GM13976 (cell line): ENCODE results near the gene CD2.

Experiments
- DNase-seq: peaks from one replicate; pipeline ENCODE4 v3.0.0; 2012; ENCODE audit warnings: low spot score
- in situ Hi-C: fragments of 300-500 bp; cut with MboI; formaldehyde crosslinking; loops from one replicate; pipeline ENCODE4 v1.12.0; 2022; ENCODE audit warnings: low sequenced_read_pairs, mixed read lengths, inconsistent platforms; ENCODE audit not compliant: unreplicated experiment
- TF ChIP-seq, protein P1 (sequence below): IDR thresholded peaks from 2 replicates; pipeline ENCODE4 v1.5.1; 2012; ENCODE audit warnings: borderline replicate concordance, mild to moderate bottlenecking; ENCODE audit not compliant: insufficient read depth; ENCODE audit errors: extremely low read depth, missing control alignments, control extremely low read depth

The CD2 gene

DNA sequence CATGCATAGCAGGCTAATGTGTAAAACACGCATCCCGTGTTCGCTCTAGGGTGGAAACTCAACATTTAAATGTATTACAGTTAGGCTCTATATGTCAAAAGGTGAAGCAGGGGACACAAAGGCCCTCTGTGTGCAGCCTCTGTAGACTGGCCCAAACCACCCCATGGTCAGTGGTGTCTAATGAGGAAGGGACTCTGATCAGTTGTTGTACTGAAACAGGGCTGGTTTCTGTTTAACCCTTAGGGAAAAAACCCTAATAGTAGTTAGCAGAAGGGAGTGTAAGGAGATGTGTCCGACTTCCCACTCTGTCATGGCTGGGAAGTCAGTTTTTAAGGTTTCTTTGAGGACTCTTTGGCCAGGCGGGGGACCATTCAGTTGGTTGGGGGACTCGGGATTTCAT is 21.5 kb upstream of the CD2 start:
- no peak for DNase-seq
- TF ChIP-seq, protein P1, sequence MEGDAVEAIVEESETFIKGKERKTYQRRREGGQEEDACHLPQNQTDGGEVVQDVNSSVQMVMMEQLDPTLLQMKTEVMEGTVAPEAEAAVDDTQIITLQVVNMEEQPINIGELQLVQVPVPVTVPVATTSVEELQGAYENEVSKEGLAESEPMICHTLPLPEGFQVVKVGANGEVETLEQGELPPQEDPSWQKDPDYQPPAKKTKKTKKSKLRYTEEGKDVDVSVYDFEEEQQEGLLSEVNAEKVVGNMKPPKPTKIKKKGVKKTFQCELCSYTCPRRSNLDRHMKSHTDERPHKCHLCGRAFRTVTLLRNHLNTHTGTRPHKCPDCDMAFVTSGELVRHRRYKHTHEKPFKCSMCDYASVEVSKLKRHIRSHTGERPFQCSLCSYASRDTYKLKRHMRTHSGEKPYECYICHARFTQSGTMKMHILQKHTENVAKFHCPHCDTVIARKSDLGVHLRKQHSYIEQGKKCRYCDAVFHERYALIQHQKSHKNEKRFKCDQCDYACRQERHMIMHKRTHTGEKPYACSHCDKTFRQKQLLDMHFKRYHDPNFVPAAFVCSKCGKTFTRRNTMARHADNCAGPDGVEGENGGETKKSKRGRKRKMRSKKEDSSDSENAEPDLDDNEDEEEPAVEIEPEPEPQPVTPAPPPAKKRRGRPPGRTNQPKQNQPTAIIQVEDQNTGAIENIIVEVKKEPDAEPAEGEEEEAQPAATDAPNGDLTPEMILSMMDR: no peak

DNA sequence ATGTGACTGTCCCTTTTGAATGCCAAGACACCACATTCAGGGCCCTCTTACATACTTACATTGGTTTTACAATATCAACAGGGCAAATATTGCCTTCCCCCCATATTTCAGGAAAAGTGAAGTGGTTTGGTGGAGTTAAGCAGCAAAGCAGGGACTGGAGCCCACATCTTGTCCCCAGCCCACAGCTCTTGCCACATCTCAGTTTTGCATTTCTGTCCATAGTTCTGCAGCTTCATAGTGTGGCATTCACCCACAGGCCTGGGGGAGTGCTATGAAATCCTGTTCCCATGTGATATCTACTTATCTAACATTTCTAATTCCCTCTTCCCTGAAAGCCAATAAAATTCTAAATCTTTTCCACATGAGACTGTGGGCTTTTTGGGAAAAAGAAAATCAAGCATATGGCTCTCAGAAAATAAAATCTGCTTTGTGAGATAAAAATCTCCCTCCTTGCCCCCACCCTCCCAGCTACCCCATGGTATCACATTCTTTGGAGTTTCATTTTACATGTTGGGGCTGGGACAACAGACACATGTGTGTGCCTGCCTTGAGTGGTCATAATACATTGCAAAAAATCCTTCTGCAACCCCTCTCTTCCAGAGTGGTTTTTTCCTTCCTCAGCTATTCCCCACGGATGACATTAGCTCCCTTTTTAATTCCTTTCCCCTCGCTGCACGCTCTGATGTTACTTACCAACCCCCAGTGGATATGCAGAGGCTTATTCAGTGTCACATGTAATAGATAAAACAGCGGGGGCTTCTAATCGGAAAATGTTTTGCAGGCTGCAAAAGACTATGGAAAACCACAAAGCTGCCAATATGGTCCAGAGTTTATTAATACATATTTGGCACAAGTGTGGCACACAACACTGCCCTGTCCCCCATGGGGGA is 20.5 kb upstream of the CD2 start:
- in situ Hi-C loops: loop anchor here (5.0 to 10.0 kb wide), 2 partner anchors 89 to 321 kb away; no protein-coding TSS in a partner anchor
- TF ChIP-seq, protein P1: no peak
- no peak for DNase-seq

More for the DNA sequence above, 21.5 kb upstream of the CD2 start:
- in situ Hi-C loops: loop anchor here (5.0 to 10.0 kb wide), 2 partner anchors 90 to 322 kb away; no protein-coding TSS in a partner anchor

DNA sequence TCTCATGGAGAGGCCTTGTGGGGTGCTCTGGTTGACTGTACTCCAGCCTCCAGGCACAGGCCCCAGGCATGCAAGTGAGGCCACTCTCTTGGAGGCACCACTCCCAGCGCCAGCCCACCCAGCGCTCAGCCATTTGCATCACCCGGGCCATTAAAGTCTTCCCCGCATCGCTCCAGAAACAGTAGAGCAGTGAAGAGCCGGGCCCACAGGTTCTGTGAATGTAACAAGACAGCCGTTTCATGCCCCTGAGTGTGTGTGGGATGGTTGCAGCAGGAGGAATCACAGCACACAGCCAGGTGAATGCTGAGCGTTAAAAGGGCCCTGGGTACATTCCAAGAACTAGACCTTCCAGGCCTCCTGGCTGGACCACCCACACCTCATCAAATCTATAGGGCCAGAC is 19.0 kb upstream of the CD2 start:
- TF ChIP-seq, protein P1: no peak
- no peak for DNase-seq
- in situ Hi-C loops: loop anchor here (10.0 kb wide), 1 partner anchor 320 kb away; no protein-coding TSS in a partner anchor

DNA sequence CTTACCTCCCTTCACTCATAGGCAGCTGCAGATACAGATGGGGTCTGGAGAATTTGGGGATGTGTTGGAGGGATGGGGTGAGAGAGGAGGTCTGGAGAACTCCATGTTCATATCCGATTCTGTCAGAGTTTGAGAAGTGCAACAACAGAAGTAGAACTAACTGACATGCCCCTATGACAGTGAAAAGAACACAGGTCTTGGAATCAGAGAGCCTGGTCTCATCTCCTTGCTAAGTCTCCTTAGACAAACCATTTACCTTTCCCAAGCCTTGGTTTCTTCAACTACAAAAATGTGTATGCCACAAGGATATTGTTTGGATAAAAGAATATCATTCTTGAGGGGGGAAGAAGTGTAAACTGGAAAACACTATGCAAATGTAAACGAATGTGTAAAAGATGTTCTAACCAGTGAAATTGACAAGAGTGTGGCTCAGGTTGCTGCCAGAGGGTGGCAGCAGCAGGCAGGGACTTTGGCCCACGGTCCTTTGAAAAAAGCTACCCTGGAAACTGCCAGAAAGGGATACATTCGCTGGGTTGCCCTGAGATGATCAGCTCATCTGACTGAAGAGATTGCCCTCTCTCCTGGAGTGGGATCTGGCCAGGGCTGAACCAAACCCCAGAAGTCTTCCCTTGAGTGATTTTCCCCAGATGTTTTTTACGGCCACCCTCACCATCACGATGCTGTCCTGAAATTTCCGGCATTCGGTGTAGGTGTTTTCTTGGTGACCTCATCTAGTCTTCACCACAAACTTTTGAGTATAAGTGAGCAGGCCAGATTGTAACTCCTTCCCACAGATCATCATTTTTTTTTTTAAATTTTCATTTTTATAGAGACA is 17.0 kb upstream of the CD2 start:
- peak; percentile 78 for DNase-seq
- in situ Hi-C loops: loop anchor here (10.0 kb wide), 1 partner anchor 318 kb away; no protein-coding TSS in a partner anchor
- TF ChIP-seq, protein P1: peak; percentile 76

DNA sequence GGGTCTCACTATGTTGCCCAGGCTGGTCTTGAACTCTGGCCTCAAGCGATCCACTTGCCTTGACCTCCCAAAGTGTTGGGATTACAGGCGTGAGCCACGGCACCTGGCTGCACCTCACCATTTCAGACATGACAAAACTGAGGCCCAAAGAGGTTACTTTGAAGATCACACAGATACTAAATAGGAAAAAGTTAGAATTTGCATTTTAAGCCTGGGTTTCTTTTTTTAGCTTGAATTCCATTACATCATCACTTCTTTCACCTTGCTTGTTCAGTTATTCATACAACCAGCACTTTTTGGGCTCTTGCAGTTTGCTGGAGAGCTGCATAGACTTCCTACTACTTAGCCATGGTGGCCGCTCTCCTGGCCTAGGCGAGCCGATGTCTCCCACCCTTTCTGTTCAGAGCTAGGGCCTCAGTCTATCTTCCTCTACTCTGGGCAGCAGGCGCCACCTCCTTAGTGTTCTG is 16.3 kb upstream of the CD2 start:
- TF ChIP-seq, protein P1: no peak
- in situ Hi-C loops: loop anchor here (10.0 kb wide), 1 partner anchor 317 kb away; no protein-coding TSS in a partner anchor
- DNase-seq: peak; percentile 73
